DND-41 (cell line): ENCODE data around the gene ST3GAL4.

Experiments
- ATAC-seq: fragments of 200-7000 bp; cut with Tn5 transposase; 3 replicates; pipeline ENCODE4 v1.9.1; 2021; ENCODE audit warnings: low read depth; ENCODE audit not compliant: insufficient read depth
- DNase-seq: peaks from one replicate; pipeline ENCODE4 v3.0.0-alpha.2; 2020
- H2AFZ ChIP-seq: 2 replicates; pipeline ENCODE4 v1.6.0; 2012; ENCODE audit warnings: low read depth, low read length
- H3K27ac ChIP-seq: 2 replicates; pipeline ENCODE4 v1.5.1; 2012; ENCODE audit warnings: low read length, inconsistent platforms
- H3K27me3 ChIP-seq: fragments of 200-600 bp; sonication (generic); 2 replicates; pipeline ENCODE4 v1.6.0; 2012; ENCODE audit warnings: low read length, mild to moderate bottlenecking, inconsistent platforms; ENCODE audit not compliant: insufficient read depth, poor library complexity
- H3K36me3 ChIP-seq: 2 replicates; pipeline ENCODE4 v1.5.1; 2012; ENCODE audit warnings: low read length, inconsistent platforms; ENCODE audit not compliant: insufficient read depth
- H3K4me1 ChIP-seq: 2 replicates; pipeline ENCODE4 v1.5.1; 2012; ENCODE audit warnings: mild to moderate bottlenecking, low read length; ENCODE audit not compliant: insufficient read depth
- H3K4me2 ChIP-seq: 2 replicates; pipeline ENCODE4 v1.6.0; 2012; ENCODE audit warnings: mild to moderate bottlenecking, moderate library complexity, low read length, inconsistent platforms; ENCODE audit not compliant: insufficient read depth
- H3K4me3 ChIP-seq, 2 experiments: fragments of 200-600 bp in 1 of 2; shearing (Covaris generic) in 1 of 2; 2 replicates each; pipeline ENCODE4 v1.5.1; 2012 to 2016; ENCODE audit warnings: inconsistent platforms in 2 of 2, low read length in 2 of 2, mild to moderate bottlenecking in 2 of 2, low read depth in 1 of 2, moderate library complexity in 1 of 2
- H3K79me2 ChIP-seq: 2 replicates; pipeline ENCODE4 v1.6.0; 2012; ENCODE audit warnings: low read length, inconsistent platforms; ENCODE audit not compliant: insufficient read depth
- H3K9ac ChIP-seq: 2 replicates; pipeline ENCODE4 v1.6.0; 2012; ENCODE audit warnings: low read depth, mild to moderate bottlenecking, inconsistent platforms, low read length, moderate library complexity
- H3K9me3 ChIP-seq: 2 replicates; pipeline ENCODE4 v1.5.1; 2012; ENCODE audit warnings: low read length, moderate library complexity, mild to moderate bottlenecking, inconsistent platforms; ENCODE audit not compliant: insufficient read depth, severe bottlenecking
- H4K20me1 ChIP-seq: 2 replicates; pipeline ENCODE4 v1.6.0; 2012; ENCODE audit warnings: low read length; ENCODE audit not compliant: insufficient read depth
- CTCF ChIP-seq: IDR thresholded peaks from 2 replicates; pipeline ENCODE4 v1.5.1; 2012; ENCODE audit warnings: borderline replicate concordance, low read length, moderate library complexity, mild to moderate bottlenecking; ENCODE audit not compliant: poor library complexity, severe bottlenecking; ENCODE audit errors: extremely low read depth
- EZH2 ChIP-seq: IDR thresholded peaks from 3 replicates; pipeline ENCODE4 v1.6.1; 2012; ENCODE audit warnings: borderline replicate concordance, low read depth, mild to moderate bottlenecking, moderate library complexity, low read length, inconsistent platforms; ENCODE audit not compliant: severe bottlenecking

The ST3GAL4 gene

GRCh38 chr11:126450806-126451205, 95.3 kb downstream of the ST3GAL4 start:
- Histone ChIP-seq H3K79me2 (no peaks in the 10 kb centered on the region), H3K27ac (no peak overlapping the region), H4K20me1 (no peaks in the 10 kb centered on the region), H3K4me3 (no peak overlapping the region), H2AFZ (no peak overlapping the region), H3K9ac (no peak overlapping the region), H3K9me3 (peaks cover 13% of the 10 kb centered on the region), H3K27me3 (no peaks in the 10 kb centered on the region), H3K36me3 (no peaks in the 10 kb centered on the region), H3K4me1 (no peaks in the 10 kb centered on the region), H3K4me2 (no peak overlapping the region)
- no peak for DNase-seq
- TF ChIP-seq CTCF, result no peak
- no peak for TF ChIP-seq EZH2
- ATAC-seq, result no peak

GRCh38 chr11:126451211-126451802, 95.8 kb downstream of the ST3GAL4 start:
- H3K27me3 ChIP-seq, result no peaks in the 10 kb centered on the region
- no peaks in the 10 kb centered on the region for H3K4me1 ChIP-seq
- H3K4me3 ChIP-seq, result no peak overlapping the region
- H3K9me3 ChIP-seq, result peaks cover 13% of the 10 kb centered on the region
- H3K79me2 ChIP-seq, result no peaks in the 10 kb centered on the region
- H3K27ac ChIP-seq, result no peak overlapping the region
- ATAC-seq (no peak), DNase-seq (no peak)
- H3K36me3 ChIP-seq, result no peaks in the 10 kb centered on the region
- no peak overlapping the region for H3K4me2 ChIP-seq
- TF ChIP-seq CTCF (no peak), EZH2 (no peak)
- no peak overlapping the region for H3K9ac ChIP-seq
- no peak overlapping the region for H2AFZ ChIP-seq
- no peaks in the 10 kb centered on the region for H4K20me1 ChIP-seq

GRCh38 chr11:126452241-126453101, 97.0 kb downstream of the ST3GAL4 start:
- Histone ChIP-seq H3K27ac (no peak overlapping the region), H3K9ac (no peak overlapping the region), H3K27me3 (no peaks in the 10 kb centered on the region), H3K36me3 (no peaks in the 10 kb centered on the region), H3K4me1 (no peaks in the 10 kb centered on the region), H3K4me3 (no peak overlapping the region), H3K9me3 (peaks cover 13% of the 10 kb centered on the region), H2AFZ (no peak overlapping the region), H4K20me1 (no peaks in the 10 kb centered on the region), H3K79me2 (no peaks in the 10 kb centered on the region), H3K4me2 (no peak overlapping the region)
- TF ChIP-seq CTCF (no peak), EZH2 (no peak)
- ATAC-seq (no peak), DNase-seq (no peak)
